ENCODE measurements around the gene FRMD4A.
"Not testable (repeated sequence)": the region's sequence is repeated elsewhere in the genome, so short reads cannot be mapped to it uniquely, and the experiment has no call there.

FRMD4A gene

GRCh38 chr10:13767676-13768178 is 563.0 kb downstream of the FRMD4A start:
- DNase-seq = no peak

GRCh38 chr10:13767148-13767547 is 563.6 kb downstream of the FRMD4A start:
- not testable (repeated sequence) for DNase-seq

- DNase-seq = no peak
These were observed 564.9 kb downstream of the FRMD4A start for GRCh38 chr10:13765641-13766341.

- DNase-seq = no peak
These were observed 569.1 kb downstream of the FRMD4A start for GRCh38 chr10:13761490-13762091.

GRCh38 chr10:13759168-13759567 is 571.6 kb downstream of the FRMD4A start:
- no peak for DNase-seq

GRCh38 chr10:13758756-13759155 is 572.0 kb downstream of the FRMD4A start:
- DNase-seq = no peak

GRCh38 chr10:13758312-13758711 is 572.4 kb downstream of the FRMD4A start:
- DNase-seq = no peak

GRCh38 chr10:13754277-13754676 is 576.4 kb downstream of the FRMD4A start:
- DNase-seq = no peak

GRCh38 chr10:13751191-13751764 is 579.4 kb downstream of the FRMD4A start:
- DNase-seq = no peak

- DNase-seq = no peak
These were observed 580.2 kb downstream of the FRMD4A start for GRCh38 chr10:13750299-13751190.

- no peak for DNase-seq
These were observed 585.5 kb downstream of the FRMD4A start for GRCh38 chr10:13745271-13745670.

GRCh38 chr10:13743963-13744362 is 586.8 kb downstream of the FRMD4A start:
- no peak for DNase-seq

GRCh38 chr10:13743101-13743693 is 587.5 kb downstream of the FRMD4A start:
- no peak for DNase-seq

GRCh38 chr10:13741438-13741837 is 589.3 kb downstream of the FRMD4A start:
- no peak for DNase-seq

- DNase-seq = no peak
These were observed 590.3 kb downstream of the FRMD4A start for GRCh38 chr10:13740461-13740860.

GRCh38 chr10:13739183-13739582 is 591.5 kb downstream of the FRMD4A start:
- no peak for DNase-seq

- no peak for DNase-seq
These were observed 594.2 kb downstream of the FRMD4A start for GRCh38 chr10:13736506-13736905.

GRCh38 chr10:13734151-13734550 is 596.6 kb downstream of the FRMD4A start:
- no peak for DNase-seq

- no peak for DNase-seq
These were observed 597.7 kb downstream of the FRMD4A start for GRCh38 chr10:13733071-13733470.

GRCh38 chr10:13732465-13732881 is 598.3 kb downstream of the FRMD4A start:
- DNase-seq = no peak

- no peak for DNase-seq
These were observed 598.9 kb downstream of the FRMD4A start for GRCh38 chr10:13731799-13732198.

- no peak for DNase-seq
These were observed 599.8 kb downstream of the FRMD4A start for GRCh38 chr10:13730956-13731355.

- DNase-seq = no peak
These were observed 600.4 kb downstream of the FRMD4A start for GRCh38 chr10:13730306-13730652.

Measured in T-helper 1 cell (primary cell).